Fibroblast of lung (primary cell): Measurements from ENCODE around the gene WWOX. TPM values are rescaled to one million over a fixed set of nuclear protein-coding genes. Genes with fewer than 3 reads are reported as not detected.

ENCODE experiments used
- DNase-seq, 2 donors: peaks; one replicate each; pipeline versions ENCODE4 v3.0.0 to v3.0.0-alpha.2; 2010; ENCODE audit warnings: low read depth in 2 of 2
- H2AFZ ChIP-seq: 2 replicates; pipeline ENCODE4 v1.5.1; 2012; ENCODE audit warnings: low read length, control low read depth, inconsistent platforms
- H3K27ac ChIP-seq: 2 replicates; pipeline ENCODE4 v1.5.1; 2011; ENCODE audit warnings: low read length, control low read depth; ENCODE audit not compliant: insufficient read depth
- H3K27me3 ChIP-seq: 2 replicates; pipeline ENCODE4 v1.5.1; 2011; ENCODE audit warnings: mild to moderate bottlenecking, low read length; ENCODE audit not compliant: control insufficient read depth, insufficient read depth
- H3K36me3 ChIP-seq: 2 replicates; pipeline ENCODE4 v1.5.1; 2011; ENCODE audit warnings: low read length; ENCODE audit not compliant: control insufficient read depth, insufficient read depth
- H3K4me1 ChIP-seq: 2 replicates; pipeline ENCODE4 v1.5.1; 2011; ENCODE audit warnings: low read length; ENCODE audit not compliant: control insufficient read depth, insufficient read depth; ENCODE audit errors: extremely low read depth
- H3K4me2 ChIP-seq: 2 replicates; pipeline ENCODE4 v1.5.1; 2011; ENCODE audit warnings: low read length, control low read depth; ENCODE audit not compliant: insufficient read depth; ENCODE audit errors: extremely low read depth
- H3K4me3 ChIP-seq, 4 experiments: fragments of 200-600 bp in 1 of 4; sonication (generic) in 1 of 4; replicated peaks in 1 of 4; 2 replicates each; pipeline ENCODE4 v1.5.1; 2011 to 2016; ENCODE audit warnings: low read length in 4 of 4, low read depth in 3 of 4, mild to moderate bottlenecking in 3 of 4, control low read depth in 2 of 4, inconsistent platforms in 1 of 4, mixed read lengths in 1 of 4; ENCODE audit not compliant: insufficient read depth in 1 of 4; ENCODE audit errors: control extremely low read depth in 1 of 4
- H3K79me2 ChIP-seq: 2 replicates; pipeline ENCODE4 v1.5.1; 2012; ENCODE audit warnings: mild to moderate bottlenecking, low read length, inconsistent platforms; ENCODE audit not compliant: control insufficient read depth, insufficient read depth
- H3K9ac ChIP-seq: 2 replicates; pipeline ENCODE4 v1.5.1; 2011; ENCODE audit warnings: mild to moderate bottlenecking, low read length, control low read depth; ENCODE audit not compliant: insufficient read depth
- H3K9me3 ChIP-seq: 2 replicates; pipeline ENCODE4 v1.5.1; 2012; ENCODE audit warnings: low read depth, low read length; ENCODE audit not compliant: control insufficient read depth, insufficient read depth
- H4K20me1 ChIP-seq: 2 replicates; pipeline ENCODE4 v1.5.1; 2011; ENCODE audit warnings: low read length; ENCODE audit not compliant: control insufficient read depth, insufficient read depth; ENCODE audit errors: extremely low read depth
- EZH2 ChIP-seq: IDR thresholded peaks from 2 replicates; pipeline ENCODE4 v1.5.1; 2012; ENCODE audit warnings: low read length, control low read depth, mild to moderate bottlenecking; ENCODE audit errors: missing control alignments
- polyA plus RNA-seq, 2 donors: library from polyadenylated mRNA; depleted of rRNA in 1 of 2; stranded (reverse) in 1 of 2; unstranded in 1 of 2; fragments of >200 nt; gene quantifications; 2 replicates each; pipeline ENCODE4 v1.2.1, GENCODE V29; 2011 to 2012; ENCODE audit warnings: missing spikeins in 1 of 2
- total RNA-seq: library from RNA; depleted of rRNA; stranded (reverse); fragments of >200 nt; gene quantifications from 2 replicates; pipeline ENCODE4 v1.2.1, GENCODE V29; 2014
- TF ChIP-seq, protein P1 (sequence below), 2 donors: IDR thresholded peaks in 1 of 2; conservative IDR thresholded peaks in 1 of 2; 1 replicate in 1 of 2; 2 replicates in 1 of 2; pipeline ENCODE4 v1.5.1; 2011 to 2012; ENCODE audit warnings: low read length in 2 of 2, control low read depth in 1 of 2, inconsistent platforms in 1 of 2, low read depth in 1 of 2, mild to moderate bottlenecking in 1 of 2

WWOX gene
- total and polyA plus RNA-seq, 2 donors (not counting 1 experiment from before 2014, with no cell fraction given), result 5.6 to 16.3 TPM

- Histone ChIP-seq H3K9me3 (no peaks in the 10 kb centered on the region), H3K4me2 (no peak overlapping the region), H3K9ac (no peak overlapping the region), H3K36me3 (no peaks in the 10 kb centered on the region), H3K27me3 (no peaks in the 10 kb centered on the region), H3K79me2 (no peaks in the 10 kb centered on the region), H3K4me3 (no peak overlapping the region), H2AFZ (no peak overlapping the region), H3K4me1 (no peaks in the 10 kb centered on the region), H3K27ac (no peak overlapping the region), H4K20me1 (no peaks in the 10 kb centered on the region)
- no peak for DNase-seq
- TF ChIP-seq, protein P1, sequence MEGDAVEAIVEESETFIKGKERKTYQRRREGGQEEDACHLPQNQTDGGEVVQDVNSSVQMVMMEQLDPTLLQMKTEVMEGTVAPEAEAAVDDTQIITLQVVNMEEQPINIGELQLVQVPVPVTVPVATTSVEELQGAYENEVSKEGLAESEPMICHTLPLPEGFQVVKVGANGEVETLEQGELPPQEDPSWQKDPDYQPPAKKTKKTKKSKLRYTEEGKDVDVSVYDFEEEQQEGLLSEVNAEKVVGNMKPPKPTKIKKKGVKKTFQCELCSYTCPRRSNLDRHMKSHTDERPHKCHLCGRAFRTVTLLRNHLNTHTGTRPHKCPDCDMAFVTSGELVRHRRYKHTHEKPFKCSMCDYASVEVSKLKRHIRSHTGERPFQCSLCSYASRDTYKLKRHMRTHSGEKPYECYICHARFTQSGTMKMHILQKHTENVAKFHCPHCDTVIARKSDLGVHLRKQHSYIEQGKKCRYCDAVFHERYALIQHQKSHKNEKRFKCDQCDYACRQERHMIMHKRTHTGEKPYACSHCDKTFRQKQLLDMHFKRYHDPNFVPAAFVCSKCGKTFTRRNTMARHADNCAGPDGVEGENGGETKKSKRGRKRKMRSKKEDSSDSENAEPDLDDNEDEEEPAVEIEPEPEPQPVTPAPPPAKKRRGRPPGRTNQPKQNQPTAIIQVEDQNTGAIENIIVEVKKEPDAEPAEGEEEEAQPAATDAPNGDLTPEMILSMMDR (conservative IDR thresholded peaks at IDR 0.05 in 1 of 2, IDR thresholded peaks at IDR 0.05 in 1 of 2; ENCODE audit: low read depth in 1 of 2, low read length in 2 of 2), result no peak
- TF ChIP-seq EZH2, result no peak
Observed at GRCh38 chr16:78485188-78485916, 385.9 kb downstream of the WWOX start.

- no peak overlapping the region for H3K9ac ChIP-seq
- H2AFZ ChIP-seq, result no peak overlapping the region
- H3K4me2 ChIP-seq, result no peak overlapping the region
- no peaks in the 10 kb centered on the region for H3K36me3 ChIP-seq
- H3K9me3 ChIP-seq, result no peaks in the 10 kb centered on the region
- H3K27me3 ChIP-seq, result no peaks in the 10 kb centered on the region
- H4K20me1 ChIP-seq, result no peaks in the 10 kb centered on the region
- no peaks in the 10 kb centered on the region for H3K4me1 ChIP-seq
- no peak overlapping the region for H3K4me3 ChIP-seq
- no peaks in the 10 kb centered on the region for H3K79me2 ChIP-seq
- H3K27ac ChIP-seq, result no peak overlapping the region
- no peak for TF ChIP-seq EZH2
- TF ChIP-seq, protein P1 (conservative IDR thresholded peaks at IDR 0.05 in 1 of 2, IDR thresholded peaks at IDR 0.05 in 1 of 2; ENCODE audit: low read depth in 1 of 2, low read length in 2 of 2), result no peak
- DNase-seq, result no peak
Observed at GRCh38 chr16:78485917-78486257, 386.4 kb downstream of the WWOX start.

GRCh38 chr16:78487471-78487870, 388.0 kb downstream of the WWOX start:
- Histone ChIP-seq H3K4me3 (no peak overlapping the region), H3K36me3 (no peaks in the 10 kb centered on the region), H2AFZ (no peak overlapping the region), H3K27me3 (no peaks in the 10 kb centered on the region), H3K4me1 (no peaks in the 10 kb centered on the region), H3K4me2 (no peak overlapping the region), H3K9ac (no peak overlapping the region), H3K79me2 (no peaks in the 10 kb centered on the region), H3K9me3 (no peaks in the 10 kb centered on the region), H3K27ac (no peak overlapping the region), H4K20me1 (no peaks in the 10 kb centered on the region)
- TF ChIP-seq, protein P1 (conservative IDR thresholded peaks at IDR 0.05 in 1 of 2, IDR thresholded peaks at IDR 0.05 in 1 of 2; ENCODE audit: low read depth in 1 of 2, low read length in 2 of 2), result no peak
- TF ChIP-seq EZH2, result no peak
- no peak for DNase-seq
